Muscle of back (tissue), 11 donors: ENCODE measurements around the gene SULT4A1. TPM values are rescaled to one million over a fixed set of nuclear protein-coding genes. Genes with fewer than 3 reads are reported as not detected.
A peak's percentile ranks its signal among the peaks of the same experiment; 100 is the strongest.

Source experiments
- DNase-seq, 3 donors: peaks; one replicate each; pipeline versions ENCODE4 v3.0.0 to v3.0.0-alpha.2; 2013
- polyA plus RNA-seq, 10 donors: library from polyadenylated mRNA; unstranded; fragments of 120-200 nt; gene quantifications; one replicate each; pipeline ENCODE4 v1.2.1, GENCODE V29; 2013; ENCODE audit not compliant: insufficient read length in 10 of 10

SULT4A1 gene
- polyA plus RNA-seq, 10 donors = 1.0 to 3.4 (median 2.2) TPM

DNA sequence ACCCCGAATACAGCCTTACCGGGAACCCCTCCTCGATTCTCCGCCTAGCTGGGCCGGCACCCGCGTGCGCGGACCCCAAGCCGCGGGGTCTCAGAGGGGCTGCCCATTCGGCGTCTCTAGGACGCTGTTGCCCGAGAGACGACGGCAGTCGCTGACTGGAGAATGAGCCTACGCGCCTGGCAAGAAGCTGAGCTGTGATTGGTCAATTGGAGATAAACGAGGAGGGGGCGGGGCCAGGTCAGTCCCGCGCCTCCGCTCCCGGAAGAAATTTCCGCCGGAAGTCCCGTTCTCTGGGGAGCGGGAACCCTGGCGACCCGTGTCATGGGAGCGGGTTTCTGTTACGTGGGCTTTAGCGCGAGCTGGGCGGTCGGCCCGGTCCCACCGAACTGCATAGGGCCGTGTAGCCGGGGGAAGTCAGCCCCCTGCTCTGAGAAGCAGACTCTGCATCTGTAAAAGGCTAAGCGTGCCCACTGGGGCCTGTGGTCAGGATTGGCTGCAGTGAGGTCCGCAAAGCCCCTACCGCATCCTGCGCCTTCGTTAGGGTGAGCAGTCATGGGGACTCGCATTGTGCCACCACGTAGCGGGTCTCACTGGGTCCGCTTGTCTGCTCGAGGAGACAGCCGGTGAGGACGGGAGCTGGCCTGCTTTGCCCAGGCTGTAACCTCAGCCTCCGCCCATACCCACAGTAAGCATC lies 50.0 kb downstream of the SULT4A1 start, which contains the start of gene EFCAB6:
TSS of gene EFCAB6 (minus strand) at position 157 of the 694 bp plus-strand sequence. CDS start 29,987 bp downstream, outside the sequence.
- peak; percentile 93 to 98 (median 96) for DNase-seq

DNA sequence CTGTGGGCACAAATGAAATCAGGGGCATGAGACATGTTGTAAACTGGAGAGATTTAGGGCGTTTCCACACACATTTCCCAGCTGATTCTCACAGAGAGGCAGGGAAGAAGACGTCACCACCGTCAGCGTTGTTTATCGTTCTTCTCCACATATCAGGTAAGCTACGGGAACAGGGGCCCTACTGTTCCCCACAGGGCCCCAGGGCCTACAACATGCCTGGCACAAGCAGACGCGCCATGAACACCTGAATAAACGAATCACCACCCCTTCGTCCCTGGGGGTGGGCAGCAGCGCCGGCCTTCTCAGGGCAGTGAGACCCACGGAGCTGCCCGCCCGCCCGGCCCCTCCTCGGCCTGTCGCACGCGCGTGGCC lies 50.5 kb downstream of the SULT4A1 start:
- DNase-seq = no peak

DNA sequence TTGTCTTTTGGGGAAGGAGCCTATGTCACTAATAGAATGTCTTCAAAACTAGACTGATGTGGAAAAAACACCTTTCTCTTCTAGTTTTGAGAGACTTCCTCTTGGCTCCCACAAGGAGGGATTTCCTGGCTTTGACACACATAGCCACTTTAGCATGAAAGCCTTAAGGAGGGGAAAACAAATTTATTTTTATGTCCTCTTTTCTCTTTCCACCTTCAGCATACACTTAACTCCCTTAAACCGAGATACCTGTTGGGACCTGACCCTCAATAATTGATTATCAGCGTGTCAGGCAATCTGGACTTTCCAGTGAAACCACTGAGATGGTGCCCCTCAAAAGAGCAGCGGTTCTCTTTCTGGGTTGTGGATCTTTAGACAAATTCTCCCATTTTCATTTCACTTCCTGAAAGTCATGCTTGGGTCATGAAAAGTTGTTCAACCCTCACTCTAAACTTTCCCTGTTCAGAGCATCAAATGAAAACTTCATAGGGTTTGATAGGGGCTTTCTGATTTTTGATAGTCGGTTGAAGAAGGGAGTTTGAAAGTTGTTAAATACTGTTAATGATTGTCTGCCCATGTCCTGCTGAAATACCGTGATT lies 59.3 kb downstream of the SULT4A1 start:
- DNase-seq = no peak

DNA sequence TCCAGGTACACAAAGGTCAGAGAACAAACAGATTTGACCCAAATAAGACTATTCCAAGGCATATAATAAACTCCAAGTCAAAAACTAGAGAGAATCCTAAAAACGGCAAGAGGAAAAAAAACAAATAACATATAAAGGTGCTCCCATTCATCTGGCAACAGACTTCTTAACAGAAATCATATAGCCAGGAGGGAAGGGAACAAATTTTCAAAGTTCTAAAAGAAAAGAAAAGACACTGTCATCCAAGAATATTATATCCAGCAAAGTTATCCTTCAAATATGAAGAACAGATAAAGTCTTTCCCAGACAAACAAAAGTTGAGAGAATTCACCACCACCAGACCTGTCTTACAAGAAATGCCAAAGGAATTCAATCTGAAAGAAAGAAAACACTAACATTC lies 61.3 kb downstream of the SULT4A1 start:
- DNase-seq = no peak

DNA sequence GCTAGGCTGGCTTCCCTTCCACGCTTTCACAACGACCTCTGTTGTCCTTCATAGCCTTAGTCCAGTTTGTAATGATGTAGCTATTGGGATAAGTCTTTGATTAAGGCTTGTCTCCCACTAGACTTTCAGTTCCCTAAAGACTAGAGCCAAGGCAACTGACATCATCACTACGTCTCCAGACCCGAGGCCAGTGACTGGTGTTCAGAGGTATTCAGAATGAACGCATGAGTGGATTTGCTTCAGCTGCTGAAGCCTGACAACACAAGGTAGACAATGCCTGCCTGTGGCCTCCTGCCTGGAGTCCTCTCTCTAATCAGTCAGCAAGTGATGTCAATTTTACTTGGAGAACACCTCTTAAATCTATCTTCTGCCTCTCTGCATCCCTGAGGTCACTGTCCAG lies 63.8 kb downstream of the SULT4A1 start:
- DNase-seq = no peak

DNA sequence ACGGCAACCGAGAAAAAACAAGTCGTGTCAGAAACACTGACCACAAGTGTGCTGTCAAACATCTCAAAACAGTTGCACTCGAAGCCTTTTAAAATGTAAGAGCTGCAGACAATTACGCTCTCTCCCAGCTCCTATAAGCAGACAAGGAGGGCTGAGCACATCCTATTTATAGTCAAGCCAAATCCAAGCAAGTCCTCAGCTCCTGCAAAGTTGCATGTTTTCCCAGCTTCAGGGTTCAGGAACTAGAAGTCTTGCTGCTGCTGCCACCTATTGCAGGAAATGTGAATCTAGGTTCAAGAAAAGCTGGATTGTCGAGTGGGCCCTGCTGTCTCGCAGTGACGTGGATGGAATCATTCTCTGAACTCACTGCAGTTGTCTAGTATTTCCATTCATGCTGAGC lies 65.7 kb downstream of the SULT4A1 start:
- peak; percentile 36 to 60 (median 38) for DNase-seq

DNA sequence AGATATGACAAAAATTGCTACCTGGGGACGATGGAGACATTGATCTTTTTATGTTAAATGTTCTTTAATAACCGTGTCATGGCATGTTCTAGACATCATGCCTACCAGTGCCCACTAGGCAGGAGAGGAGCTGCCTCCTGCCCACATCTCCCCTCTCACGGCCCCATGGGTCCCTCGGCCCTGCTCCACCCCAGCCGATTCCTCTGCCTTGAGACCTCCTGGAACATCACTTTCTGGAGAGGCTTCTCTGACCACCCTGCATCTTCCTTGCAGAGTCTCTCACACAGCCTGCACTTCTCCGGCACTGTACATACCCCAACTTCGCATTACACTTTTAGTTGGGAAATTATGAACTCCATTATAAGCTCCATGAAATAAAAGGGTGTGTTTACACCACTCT lies 67.0 kb downstream of the SULT4A1 start:
- no peak for DNase-seq

DNA sequence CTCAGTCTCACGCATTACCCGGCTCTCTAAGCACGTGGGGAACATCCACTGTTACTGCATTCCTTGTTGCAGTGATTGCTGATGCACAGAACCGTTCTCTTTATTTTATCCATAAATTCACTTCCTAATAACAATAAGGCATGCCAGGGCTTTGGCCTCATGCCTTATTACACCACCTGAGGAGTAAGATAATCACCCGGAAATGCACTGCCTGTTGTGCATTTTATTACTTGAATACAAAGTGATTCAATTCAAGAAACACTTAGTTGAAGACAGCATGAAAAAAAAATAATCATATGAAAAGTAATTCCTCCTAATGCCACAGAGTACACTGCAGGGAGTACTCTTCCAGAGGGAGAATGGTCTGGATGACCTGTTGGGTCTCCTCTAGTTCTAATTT lies 69.4 kb downstream of the SULT4A1 start:
- DNase-seq = no peak

DNA sequence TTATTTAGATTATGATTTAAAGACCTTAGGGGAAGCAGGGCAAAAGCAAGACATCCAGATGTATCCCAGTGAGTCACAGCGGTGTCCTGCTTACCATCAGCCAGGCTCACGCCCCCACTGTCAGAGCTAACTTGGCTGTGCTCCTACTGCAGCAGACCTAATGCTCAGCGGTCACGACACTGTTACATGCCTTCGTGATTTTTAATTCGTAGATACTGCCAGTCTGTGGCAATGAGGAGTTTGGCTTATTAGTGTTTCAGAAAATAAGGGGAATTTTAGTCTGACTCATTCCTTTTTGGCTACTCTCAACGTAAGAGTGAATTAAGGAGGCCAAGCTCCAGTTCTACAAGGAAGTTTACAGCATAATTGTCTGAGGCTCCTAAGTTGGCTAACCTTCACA lies 72.9 kb downstream of the SULT4A1 start:
- peak in 1 of 3 donors; percentile 61 for DNase-seq

DNA sequence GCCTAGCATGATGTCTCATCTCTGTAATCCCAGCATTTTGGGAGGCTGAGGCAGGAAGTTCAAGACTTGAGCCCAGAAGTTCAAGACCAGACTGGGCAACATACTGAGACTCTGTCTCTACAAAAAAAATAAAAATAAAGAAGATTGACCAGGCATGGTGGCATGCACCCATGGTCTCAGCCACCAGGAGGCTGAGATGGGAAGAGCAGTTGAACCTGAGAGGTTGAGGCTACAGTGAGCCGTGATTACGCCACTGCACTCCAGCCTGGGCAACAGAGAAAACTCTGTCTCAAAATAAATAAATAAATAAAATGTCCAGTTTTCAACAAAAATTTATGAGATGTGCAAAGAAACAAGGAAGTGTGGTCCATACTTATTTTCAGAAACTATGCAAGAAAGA lies 78.5 kb downstream of the SULT4A1 start:
- no peak for DNase-seq

DNA sequence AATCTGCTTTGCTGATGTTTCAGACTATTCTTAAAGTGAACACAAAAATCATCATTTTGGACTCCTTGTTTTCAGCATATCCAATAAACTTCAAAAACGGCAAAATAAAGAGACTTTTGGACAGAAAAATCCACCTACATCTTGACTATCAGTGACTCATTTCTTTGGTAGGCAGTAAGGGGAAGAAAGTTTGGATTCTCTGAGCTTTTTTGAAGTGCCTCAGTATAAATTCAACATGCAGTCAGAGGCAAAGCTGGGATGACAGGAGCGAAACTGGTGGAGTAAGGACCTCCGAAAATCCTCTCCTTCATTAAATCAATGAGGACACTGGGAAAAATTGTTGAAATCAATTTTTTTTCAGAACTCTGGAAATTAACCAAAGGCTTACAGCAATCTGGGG lies 79.9 kb downstream of the SULT4A1 start:
- DNase-seq = no peak

DNA sequence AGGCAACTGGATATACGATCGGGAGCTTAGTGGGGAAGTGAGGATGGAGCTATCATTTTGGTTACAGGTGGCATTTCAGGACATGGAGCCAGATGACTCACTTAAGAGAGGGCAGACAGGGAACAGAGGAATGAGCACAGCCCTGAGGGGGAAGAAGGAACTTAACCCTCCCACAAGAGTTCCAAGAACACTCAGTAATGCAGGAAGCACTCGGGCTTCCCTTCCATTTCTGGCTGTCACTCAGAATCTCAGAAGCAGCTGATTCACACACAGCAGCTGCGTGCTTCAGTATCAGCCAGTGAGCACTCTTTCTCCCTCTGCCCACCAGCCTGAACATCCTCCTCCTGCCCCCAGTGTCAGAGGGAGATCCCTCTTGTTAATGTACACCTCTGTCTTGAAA lies 85.0 kb downstream of the SULT4A1 start:
- peak; percentile 11 to 35 (median 16) for DNase-seq

DNA sequence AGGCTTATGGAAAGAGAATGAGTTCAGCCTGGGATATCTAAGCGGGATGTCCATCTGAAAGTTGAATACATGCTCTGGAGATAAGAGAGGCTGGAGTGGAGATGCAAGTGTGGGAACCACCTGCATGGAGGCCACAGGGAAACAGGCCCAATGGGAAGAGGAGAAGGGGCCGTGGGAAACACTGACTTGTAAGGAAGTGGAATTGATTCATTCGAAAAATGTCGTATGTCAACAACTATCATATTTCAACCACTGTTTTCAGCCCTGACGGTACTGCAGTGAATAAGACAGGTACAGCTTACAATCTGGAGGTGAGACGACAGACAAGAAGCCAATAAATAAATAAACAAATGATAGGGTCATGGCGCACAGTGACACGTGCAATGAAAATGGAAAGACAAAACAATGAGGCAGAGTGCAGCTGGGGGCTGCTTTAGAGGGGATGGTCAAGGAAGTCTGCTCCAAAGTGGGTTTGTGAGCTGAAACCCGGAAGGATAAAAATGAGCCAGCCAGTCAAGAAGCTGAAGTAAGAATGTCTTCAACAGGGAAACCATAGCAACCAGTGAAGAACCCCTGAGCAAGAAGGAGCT lies 86.1 kb downstream of the SULT4A1 start:
- DNase-seq = no peak

Other genes with a start within 250 kb of the SULT4A1 start
- 1 to 10 TPM in 1 of 10 donors, under 1 TPM in 9; 0.61 to 1.3 (median 0.80) TPM for gene EFCAB6, start 50.2 kb downstream of the SULT4A1 start, polyA plus RNA-seq
- under 1 TPM in 1 of 10 donors, not detected in 9; 0.08 TPM for gene PNPLA5, start 29.5 kb upstream of the SULT4A1 start, polyA plus RNA-seq
- gene PNPLA3, start 61.3 kb upstream of the SULT4A1 start, polyA plus RNA-seq = 1 to 10 TPM in 1 of 10 donors, under 1 TPM in 9; 0.21 to 1.1 (median 0.46) TPM
- gene SAMM50, start 92.9 kb upstream of the SULT4A1 start, polyA plus RNA-seq = 10 to 100 TPM; 44.7 to 56.9 (median 53.1) TPM
- gene PARVB, start 161.8 kb upstream of the SULT4A1 start, polyA plus RNA-seq = 10 to 100 TPM; 31.4 to 42.7 (median 39.0) TPM